ENCODE results near the gene FER1L5.

- no peak for TF ChIP-seq FOXK2 (IDR thresholded peaks at IDR 0.05)
- TF ChIP-seq SP1 (IDR thresholded peaks at IDR 0.05), result no peak
- TF ChIP-seq ZNF384 (IDR thresholded peaks at IDR 0.05), result no peak
- no peak for TF ChIP-seq BHLHE40 (IDR thresholded peaks at IDR 0.05; ENCODE audit: borderline replicate concordance)
- no peak for TF ChIP-seq FOXM1 (IDR thresholded peaks at IDR 0.05; ENCODE audit: borderline replicate concordance)
- TF ChIP-seq CTBP1 (IDR thresholded peaks at IDR 0.05; ENCODE audit: borderline replicate concordance), result no peak
- TF ChIP-seq FOXA1 (IDR thresholded peaks at IDR 0.05), result no peak
- TF ChIP-seq L3MBTL2 (conservative IDR thresholded peaks at IDR 0.05), result no peak
- no peak for TF ChIP-seq LEF1 (IDR thresholded peaks at IDR 0.05; ENCODE audit: borderline replicate concordance)
- no peak for TF ChIP-seq SUZ12 (IDR thresholded peaks at IDR 0.05)
- TF ChIP-seq NFRKB (IDR thresholded peaks at IDR 0.05), result no peak
- TF ChIP-seq ARNT (IDR thresholded peaks at IDR 0.05), result no peak
- no peak for TF ChIP-seq ELF4 (IDR thresholded peaks at IDR 0.05)
These were observed 5.1 kb downstream of the FER1L5 start for GRCh38 chr2:96647681-96648080.

Measured in HEK293T (cell line).